Keratinocyte (primary cell): ENCODE data around the gene FAM53B. TPM values are rescaled to one million over a fixed set of nuclear protein-coding genes. Genes with fewer than 3 reads are reported as not detected.

ENCODE experiments used
- DNase-seq: peaks from one replicate; pipeline ENCODE4 v3.0.0-alpha.2; 2011; ENCODE audit warnings: low read depth, missing footprints, low spot score
- FAIRE-seq: peaks from 2 replicates; lab custom pipeline; 2011; peaks lifted over from hg19 to GRCh38; lab: Jason Lieb, UNC
- H2AFZ ChIP-seq: 2 replicates; pipeline ENCODE4 v1.6.0; 2012; ENCODE audit warnings: low read length, control low read depth, inconsistent platforms; ENCODE audit not compliant: control insufficient read depth
- H3K27ac ChIP-seq: 2 replicates; pipeline ENCODE4 v1.5.1; 2011; ENCODE audit warnings: low read length; ENCODE audit not compliant: control insufficient read depth, insufficient read depth
- H3K27me3 ChIP-seq: 3 replicates; pipeline ENCODE4 v1.6.0; 2011; ENCODE audit warnings: low read length; ENCODE audit not compliant: control insufficient read depth, insufficient read depth; ENCODE audit errors: extremely low read depth
- H3K36me3 ChIP-seq, 2 experiments: 2 replicates in 1 of 2; 3 replicates in 1 of 2; pipeline ENCODE4 v1.5.1; 2011; ENCODE audit warnings: low read length in 2 of 2, mild to moderate bottlenecking in 1 of 2; ENCODE audit not compliant: control insufficient read depth in 2 of 2, insufficient read depth in 2 of 2; ENCODE audit errors: extremely low read depth in 1 of 2
- H3K4me1 ChIP-seq: 3 replicates; pipeline ENCODE4 v1.5.1; 2011; ENCODE audit warnings: low read length; ENCODE audit not compliant: control insufficient read depth, insufficient read depth; ENCODE audit errors: extremely low read depth
- H3K4me2 ChIP-seq: 3 replicates; pipeline ENCODE4 v1.6.0; 2011; ENCODE audit warnings: low read depth, low read length; ENCODE audit not compliant: control insufficient read depth, insufficient read depth; ENCODE audit errors: extremely low read depth
- H3K4me3 ChIP-seq, 3 experiments: fragments of 200-600 bp in 1 of 3; sonication (generic) in 1 of 3; 2 replicates in 2 of 3; 3 replicates in 1 of 3; pipeline ENCODE4 v1.5.1; 2011 to 2016; ENCODE audit warnings: low read length in 3 of 3, mild to moderate bottlenecking in 3 of 3, control low read depth in 2 of 3, inconsistent platforms in 1 of 3, low read depth in 1 of 3, mixed read lengths in 1 of 3, mixed run types in 1 of 3, moderate library complexity in 1 of 3; ENCODE audit not compliant: control insufficient read depth in 2 of 3, insufficient read depth in 2 of 3; ENCODE audit errors: extremely low read depth in 1 of 3
- H3K79me2 ChIP-seq: 2 replicates; pipeline ENCODE4 v1.6.0; 2012; ENCODE audit warnings: low read length; ENCODE audit not compliant: control insufficient read depth, insufficient read depth
- H3K9ac ChIP-seq: 3 replicates; pipeline ENCODE4 v1.6.0; 2011; ENCODE audit warnings: low read length; ENCODE audit not compliant: control insufficient read depth, insufficient read depth; ENCODE audit errors: extremely low read depth
- H3K9me1 ChIP-seq: 3 replicates; pipeline ENCODE4 v1.6.0; 2011; ENCODE audit warnings: low read length; ENCODE audit not compliant: control insufficient read depth, insufficient read depth; ENCODE audit errors: extremely low read depth
- H3K9me3 ChIP-seq: 2 replicates; pipeline ENCODE4 v1.5.1; 2012; ENCODE audit warnings: low read depth, low read length; ENCODE audit not compliant: control insufficient read depth
- H4K20me1 ChIP-seq: 3 replicates; pipeline ENCODE4 v1.6.0; 2011; ENCODE audit warnings: low read length; ENCODE audit not compliant: control insufficient read depth, insufficient read depth; ENCODE audit errors: extremely low read depth
- EZH2 ChIP-seq: IDR thresholded peaks from one replicate; pipeline ENCODE4 v1.6.1; 2012; ENCODE audit warnings: inconsistent platforms, mild to moderate bottlenecking, low read length, moderate library complexity
- dilution Hi-C: fragments of 300-500 bp; cut with MboI; formaldehyde crosslinking; loops from one replicate; pipeline ENCODE4 v1.7.0; 2020; ENCODE audit warnings: low sequenced_read_pairs; ENCODE audit not compliant: extremely low pct_ligation_motif_present
- polyA plus RNA-seq, 5 experiments: library from polyadenylated mRNA; depleted of rRNA in 3 of 5; stranded (reverse) in 3 of 5; stranded (forward) in 1 of 5; unstranded in 1 of 5; fragments of >200 nt; gene quantifications; 1 replicate in 1 of 5; 2 replicates in 3 of 5; 3 replicates in 1 of 5; pipeline versions ENCODE4 v1.2.1 to v1.2.3, GENCODE V29; 2011 to 2012; ENCODE audit warnings: missing spikeins in 2 of 5, low read depth in 1 of 5, low replicate concordance in 1 of 5
- TF ChIP-seq, protein P1 (sequence below), 3 experiments: IDR thresholded peaks in 1 of 3; conservative IDR thresholded peaks in 1 of 3; optimal IDR thresholded peaks in 1 of 3; 2 replicates in 2 of 3; 3 replicates in 1 of 3; pipeline versions ENCODE3 to v1.5.1; 2011; ENCODE audit warnings: low read length in 3 of 3, mild to moderate bottlenecking in 3 of 3, moderate library complexity in 2 of 3, control low read depth in 1 of 3, inconsistent platforms in 1 of 3; ENCODE audit not compliant: insufficient read depth in 2 of 3; ENCODE audit errors: extremely low read depth in 1 of 3

Gene FAM53B
- polyA plus RNA-seq, 1 donor (not counting 4 experiments of a cell fraction or from before 2014, with no cell fraction given) = 8.6 TPM

DNA sequence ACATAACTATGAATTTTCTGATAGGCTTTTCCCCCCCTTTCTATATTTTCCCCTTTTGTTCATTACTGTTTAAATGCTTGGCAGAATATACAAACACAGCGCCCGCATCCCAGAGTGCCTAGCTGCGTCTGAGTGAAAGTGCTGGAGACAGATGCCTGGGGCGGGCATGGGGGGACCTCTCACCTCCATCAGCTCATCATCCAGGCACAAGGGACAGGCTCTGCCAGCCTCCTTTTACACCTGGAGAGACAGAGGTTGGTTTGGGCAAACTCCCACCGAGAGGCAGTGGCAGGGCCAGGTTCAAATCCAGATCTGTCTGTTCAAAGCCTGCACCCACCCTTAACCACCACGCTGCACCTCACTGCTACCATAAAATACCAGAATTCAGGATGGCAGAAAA lies 104.5 kb downstream of the FAM53B start:
- Histone ChIP-seq H3K9me3 (no peaks in the 10 kb centered on the region), H3K27me3 (no peaks in the 10 kb centered on the region), H3K4me3 (no peak overlapping the region), H3K9me1 (peaks cover 2% of the 10 kb centered on the region), H2AFZ (no peak overlapping the region), H3K36me3 (peaks cover 0 to 2% of the 10 kb centered on the region in 2 experiments), H3K9ac (no peak overlapping the region), H4K20me1 (no peaks in the 10 kb centered on the region), H3K79me2 (peaks cover 11% of the 10 kb centered on the region), H3K4me2 (no peak overlapping the region), H3K27ac (no peak overlapping the region), H3K4me1 (peaks cover 12% of the 10 kb centered on the region)
- dilution Hi-C loops = no loop called here
- TF ChIP-seq EZH2 = no peak
- TF ChIP-seq, protein P1, sequence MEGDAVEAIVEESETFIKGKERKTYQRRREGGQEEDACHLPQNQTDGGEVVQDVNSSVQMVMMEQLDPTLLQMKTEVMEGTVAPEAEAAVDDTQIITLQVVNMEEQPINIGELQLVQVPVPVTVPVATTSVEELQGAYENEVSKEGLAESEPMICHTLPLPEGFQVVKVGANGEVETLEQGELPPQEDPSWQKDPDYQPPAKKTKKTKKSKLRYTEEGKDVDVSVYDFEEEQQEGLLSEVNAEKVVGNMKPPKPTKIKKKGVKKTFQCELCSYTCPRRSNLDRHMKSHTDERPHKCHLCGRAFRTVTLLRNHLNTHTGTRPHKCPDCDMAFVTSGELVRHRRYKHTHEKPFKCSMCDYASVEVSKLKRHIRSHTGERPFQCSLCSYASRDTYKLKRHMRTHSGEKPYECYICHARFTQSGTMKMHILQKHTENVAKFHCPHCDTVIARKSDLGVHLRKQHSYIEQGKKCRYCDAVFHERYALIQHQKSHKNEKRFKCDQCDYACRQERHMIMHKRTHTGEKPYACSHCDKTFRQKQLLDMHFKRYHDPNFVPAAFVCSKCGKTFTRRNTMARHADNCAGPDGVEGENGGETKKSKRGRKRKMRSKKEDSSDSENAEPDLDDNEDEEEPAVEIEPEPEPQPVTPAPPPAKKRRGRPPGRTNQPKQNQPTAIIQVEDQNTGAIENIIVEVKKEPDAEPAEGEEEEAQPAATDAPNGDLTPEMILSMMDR (optimal IDR thresholded peaks at IDR 0.05 in 1 of 3, IDR thresholded peaks at IDR 0.05 in 1 of 3, conservative IDR thresholded peaks at IDR 0.05 in 1 of 3; ENCODE audit: extremely low read depth in 1 of 3, insufficient read depth in 2 of 3, low read length in 3 of 3) = no peak
- no peak for DNase-seq
- no peak for FAIRE-seq

DNA sequence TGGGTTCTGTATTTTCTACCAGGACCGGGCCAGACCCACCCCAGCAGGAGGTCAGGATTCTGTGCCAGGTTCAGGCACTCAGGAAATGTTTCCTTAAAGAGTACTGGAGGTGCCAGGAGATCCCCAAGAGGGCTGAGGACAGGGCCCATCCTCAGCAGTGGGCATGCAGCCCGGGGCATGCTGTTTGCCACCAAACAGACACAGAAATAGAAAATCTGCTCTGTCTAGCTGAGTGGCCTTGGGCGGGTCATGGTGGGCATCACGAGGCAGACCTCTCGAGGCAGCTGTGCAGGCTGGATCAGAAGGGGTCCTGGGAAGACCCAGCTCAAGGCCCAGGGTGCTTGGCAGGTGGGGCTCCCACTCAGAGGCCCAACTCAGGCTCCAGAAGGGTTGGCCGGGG lies 105.0 kb downstream of the FAM53B start:
- H3K4me3 ChIP-seq = no peak overlapping the region
- no peaks in the 10 kb centered on the region for H3K27me3 ChIP-seq
- H2AFZ ChIP-seq = no peak overlapping the region
- H3K9ac ChIP-seq = no peak overlapping the region
- H4K20me1 ChIP-seq = no peaks in the 10 kb centered on the region
- dilution Hi-C loops = no loop called here
- peaks cover 0 to 2% of the 10 kb centered on the region in 2 experiments for H3K36me3 ChIP-seq
- peaks cover 12% of the 10 kb centered on the region for H3K4me1 ChIP-seq
- H3K4me2 ChIP-seq = no peak overlapping the region
- no peak for TF ChIP-seq EZH2
- TF ChIP-seq, protein P1 (optimal IDR thresholded peaks at IDR 0.05 in 1 of 3, IDR thresholded peaks at IDR 0.05 in 1 of 3, conservative IDR thresholded peaks at IDR 0.05 in 1 of 3; ENCODE audit: extremely low read depth in 1 of 3, insufficient read depth in 2 of 3, low read length in 3 of 3) = no peak
- H3K9me3 ChIP-seq = no peaks in the 10 kb centered on the region
- H3K9me1 ChIP-seq = peaks cover 2% of the 10 kb centered on the region
- DNase-seq = no peak
- peaks cover 9% of the 10 kb centered on the region for H3K79me2 ChIP-seq
- H3K27ac ChIP-seq = no peak overlapping the region
- no peak for FAIRE-seq
